H9 (cell line): ENCODE results near the gene SPOCD1. TPM values are rescaled to one million over a fixed set of nuclear protein-coding genes. Genes with fewer than 3 reads are reported as not detected.
A peak's percentile ranks its signal among the peaks of the same experiment; 100 is the strongest.

Experiments
- DNase-seq: peaks from one replicate; pipeline ENCODE4 v3.0.0-alpha.2; 2017
- H2AFZ ChIP-seq: one replicate; pipeline ENCODE4 v1.6.1; 2013; ENCODE audit warnings: mild to moderate bottlenecking, low read length, control low read depth, moderate library complexity
- H2AK5ac ChIP-seq: 2 replicates; pipeline ENCODE4 v1.6.1; 2013; ENCODE audit warnings: low read length, control low read depth, mixed read lengths; ENCODE audit not compliant: insufficient read length
- H2BK120ac ChIP-seq: one replicate; pipeline ENCODE4 v1.6.1; 2013; ENCODE audit warnings: low read depth, mild to moderate bottlenecking, low read length, control low read depth, inconsistent platforms; ENCODE audit not compliant: poor library complexity, severe bottlenecking
- H2BK12ac ChIP-seq: 2 replicates; pipeline ENCODE4 v1.6.1; 2013; ENCODE audit warnings: low read length, control low read depth, mixed read lengths, low read depth; ENCODE audit not compliant: insufficient read length
- H2BK15ac ChIP-seq: 2 replicates; pipeline ENCODE4 v1.6.1; 2013; ENCODE audit warnings: low read depth, low read length, control low read depth
- H2BK20ac ChIP-seq: one replicate; pipeline ENCODE4 v1.6.1; 2013; ENCODE audit warnings: low read depth, mild to moderate bottlenecking, low read length, control low read depth, inconsistent platforms; ENCODE audit not compliant: poor library complexity, severe bottlenecking
- H2BK5ac ChIP-seq: 2 replicates; pipeline ENCODE4 v1.6.1; 2013; ENCODE audit warnings: low read length, control low read depth, mixed read lengths; ENCODE audit not compliant: insufficient read length
- H3K14ac ChIP-seq: 2 replicates; pipeline ENCODE4 v1.6.1; 2013; ENCODE audit warnings: low read length, control low read depth; ENCODE audit not compliant: insufficient read depth
- H3K18ac ChIP-seq: 2 replicates; pipeline ENCODE4 v1.6.1; 2013; ENCODE audit warnings: low read depth, mild to moderate bottlenecking, mixed read lengths, low read length, control low read depth; ENCODE audit not compliant: insufficient read length
- H3K23ac ChIP-seq: 2 replicates; pipeline ENCODE4 v1.6.1; 2013; ENCODE audit warnings: low read length, control low read depth, mixed read lengths, low read depth; ENCODE audit not compliant: insufficient read length
- H3K23me2 ChIP-seq: 2 replicates; pipeline ENCODE4 v1.6.1; 2013; ENCODE audit warnings: low read depth, mild to moderate bottlenecking, mixed read lengths, low read length, control low read depth; ENCODE audit not compliant: insufficient read length, poor library complexity, severe bottlenecking
- H3K27ac ChIP-seq: 2 replicates; pipeline ENCODE4 v1.5.1; 2013; ENCODE audit warnings: low read length, control low read depth, mixed read lengths, low read depth; ENCODE audit not compliant: insufficient read length
- H3K27me3 ChIP-seq: 2 replicates; pipeline ENCODE4 v1.6.1; 2013; ENCODE audit warnings: low read length, control low read depth, inconsistent platforms; ENCODE audit not compliant: insufficient read depth
- H3K4ac ChIP-seq: 2 replicates; pipeline ENCODE4 v1.6.1; 2013; ENCODE audit warnings: low read depth, mild to moderate bottlenecking, control low read depth, inconsistent platforms, low read length, moderate library complexity
- H3K4me1 ChIP-seq: 2 replicates; pipeline ENCODE4 v1.6.1; 2013; ENCODE audit warnings: low read length, control low read depth, inconsistent platforms; ENCODE audit not compliant: insufficient read depth
- H3K4me2 ChIP-seq: 2 replicates; pipeline ENCODE4 v1.6.1; 2013; ENCODE audit warnings: low read length, control low read depth, mixed read lengths; ENCODE audit not compliant: insufficient read length, insufficient read depth
- H3K56ac ChIP-seq: 2 replicates; pipeline ENCODE4 v1.6.1; 2013; ENCODE audit warnings: low read depth, mild to moderate bottlenecking, mixed read lengths, low read length, control low read depth; ENCODE audit not compliant: insufficient read length
- H3K79me1 ChIP-seq: 2 replicates; pipeline ENCODE4 v1.6.1; 2013; ENCODE audit warnings: low read depth, mild to moderate bottlenecking, moderate library complexity, low read length, control low read depth, inconsistent platforms; ENCODE audit not compliant: insufficient read depth, poor library complexity, severe bottlenecking
- H3K79me2 ChIP-seq: 2 replicates; pipeline ENCODE4 v1.6.1; 2013; ENCODE audit warnings: low read length, control low read depth, inconsistent platforms; ENCODE audit not compliant: insufficient read depth
- H3K9ac ChIP-seq: 2 replicates; pipeline ENCODE4 v1.6.1; 2013; ENCODE audit warnings: low read length, control low read depth, mixed read lengths; ENCODE audit not compliant: insufficient read length; ENCODE audit errors: extremely low read depth
- H3K9me3 ChIP-seq: one replicate; pipeline ENCODE4 v1.6.1; 2013; ENCODE audit warnings: low read depth, low read length, inconsistent platforms; ENCODE audit not compliant: control insufficient read depth
- H3T11ph ChIP-seq: one replicate; pipeline ENCODE4 v1.6.1; 2013; ENCODE audit warnings: mild to moderate bottlenecking, low read length, control low read depth, inconsistent platforms
- H4K20me1 ChIP-seq: one replicate; pipeline ENCODE4 v1.6.1; 2013; ENCODE audit not compliant: control insufficient read depth, insufficient read length, insufficient read depth
- H4K5ac ChIP-seq: 2 replicates; pipeline ENCODE4 v1.6.1; 2013; ENCODE audit warnings: low read depth, mild to moderate bottlenecking, mixed read lengths, low read length, control low read depth; ENCODE audit not compliant: insufficient read length
- H4K8ac ChIP-seq: replicated peaks from 2 replicates; pipeline ENCODE4 v1.6.1; 2013; ENCODE audit warnings: low read length, control low read depth, mixed read lengths, low read depth; ENCODE audit not compliant: insufficient read length
- H4K91ac ChIP-seq: 2 replicates; pipeline ENCODE4 v1.6.1; 2013; ENCODE audit warnings: low read depth, mild to moderate bottlenecking, moderate library complexity, mixed read lengths, low read length, control low read depth; ENCODE audit not compliant: insufficient read length
- H3K27ac Mint-ChIP-seq, 3 experiments: 2 replicates in 2 of 3; 3 replicates in 1 of 3; pipeline ENCODE4 v1.8.0; 2020 to 2021; ENCODE audit warnings: mixed read lengths in 3 of 3, mild to moderate bottlenecking in 1 of 3, moderate library complexity in 1 of 3
- H3K27me3 Mint-ChIP-seq: 2 replicates; pipeline ENCODE4 v1.8.0; 2021; ENCODE audit warnings: low read depth, mild to moderate bottlenecking, moderate library complexity, mixed read lengths
- H3K36me3 Mint-ChIP-seq, 3 experiments: 2 replicates in 2 of 3; 3 replicates in 1 of 3; pipeline ENCODE4 v1.8.0; 2020 to 2021; ENCODE audit warnings: low read depth in 3 of 3, mixed read lengths in 3 of 3; ENCODE audit not compliant: insufficient read depth in 1 of 3
- H3K4me1 Mint-ChIP-seq, 2 experiments: 2 replicates each; pipeline ENCODE4 v1.8.0; 2020; ENCODE audit warnings: mixed read lengths in 2 of 2
- H3K4me3 Mint-ChIP-seq, 2 experiments: 2 replicates in 1 of 2; 3 replicates in 1 of 2; pipeline ENCODE4 v1.8.0; 2020 to 2021; ENCODE audit warnings: mild to moderate bottlenecking in 2 of 2, mixed read lengths in 2 of 2, moderate library complexity in 1 of 2
- H3K9me3 Mint-ChIP-seq, 2 experiments: 2 replicates in 1 of 2; 3 replicates in 1 of 2; pipeline ENCODE4 v1.8.0; 2020; ENCODE audit warnings: mild to moderate bottlenecking in 2 of 2, mixed read lengths in 2 of 2, moderate library complexity in 1 of 2
- WGBS: extraction: QIAGEN DNeasy Blood & Tissue Kit; methylation state at CpG from one replicate; pipeline ENCODE4 v1.1.7; 2013; ENCODE audit warnings: missing lambda C conversion rate, low lambda C conversion rate, mixed read lengths; ENCODE audit not compliant: insufficient read length; ENCODE audit errors: extremely low coverage; 5-methylcytosine and 5-hydroxymethylcytosine counted together
- total RNA-seq: library from RNA; stranded (reverse); gene quantifications from 2 replicates; pipeline ENCODE4 v1.2.1, GENCODE V29; 2021
- TF ChIP-seq, protein P1 (sequence below): fragments of 200-600 bp; sonication (generic); conservative IDR thresholded peaks from 3 replicates; pipeline ENCODE4 v1.8.0; 2021; ENCODE audit warnings: antibody characterized with exemption, mild to moderate bottlenecking

Gene SPOCD1
- total RNA-seq, 1 experiment from 2014 or later = 1.5 TPM

DNA sequence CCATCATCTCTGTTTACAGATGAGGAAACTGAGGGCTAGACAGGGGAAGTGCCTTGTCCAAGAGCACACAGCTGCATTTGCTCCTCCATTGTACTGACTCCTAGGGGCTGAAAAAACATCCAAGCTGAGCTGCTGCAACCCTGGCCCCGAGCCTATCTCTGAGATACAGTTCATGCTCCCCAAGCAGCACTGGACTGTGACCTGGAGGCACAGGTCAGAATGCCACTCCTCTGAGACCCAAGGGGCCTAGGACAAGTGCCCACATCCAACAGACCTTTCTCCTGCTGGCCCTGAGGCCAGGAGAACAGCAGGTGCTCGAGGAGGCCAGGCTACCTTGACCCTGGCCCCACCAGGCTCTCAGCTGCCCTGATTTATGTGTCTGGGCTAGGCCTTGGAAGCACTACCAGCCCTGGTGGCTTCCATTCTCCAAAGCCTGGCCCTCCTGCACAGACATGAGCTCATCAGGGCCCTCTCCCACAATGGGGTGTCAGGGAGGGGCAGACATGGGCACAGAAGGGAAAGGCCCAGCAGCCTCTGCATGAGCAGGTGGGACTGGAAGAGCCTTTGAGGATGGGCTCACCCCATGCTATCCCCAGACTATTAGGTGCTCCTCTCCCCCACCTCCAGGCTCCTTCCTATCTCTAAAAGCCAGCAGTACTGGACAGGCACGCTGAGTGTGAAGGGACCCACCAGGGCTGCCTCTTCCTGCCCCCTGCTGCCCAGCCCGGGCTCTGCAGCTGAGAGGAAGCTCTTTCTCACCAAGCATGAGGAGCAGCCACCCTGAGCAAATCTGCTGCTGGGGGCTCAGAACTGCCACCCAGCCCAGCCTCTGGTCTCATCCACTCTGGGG lies 70.5 kb downstream of the SPOCD1 start:
- Mint-ChIP-seq H3K9me3 (no peaks in the 10 kb centered on the region; a peak in 1 of 5 replicates), H3K27me3 (0 out of 2 replicates have a peak, but pooled peaks cover 2% of the 10 kb centered on the region), H3K4me1 (peaks cover 30 to 38% of the 10 kb centered on the region in 2 experiments), H3K36me3 (no peaks in the 10 kb centered on the region; a peak in 1 of 7 replicates), H3K4me3 (no peak overlapping the region), H3K27ac (0 out of 7 replicates have a peak overlapping the region, but pooled peaks of 1 of the 3 experiments have one; percentile 39)
- Histone ChIP-seq H3K4me2 (no peak overlapping the region), H3T11ph (no peak overlapping the region), H3K23me2 (no peaks in the 10 kb centered on the region), H3K23ac (no peak overlapping the region), H4K8ac (no peak overlapping the region), H3K4me1 (no peaks in the 10 kb centered on the region), H3K18ac (no peak overlapping the region), H2BK15ac (no peak overlapping the region), H2AFZ (no peak overlapping the region), H3K27me3 (no peaks in the 10 kb centered on the region), H2BK120ac (no peak overlapping the region), H2AK5ac (no peak overlapping the region), H3K9ac (no peak overlapping the region), H3K79me1 (no peaks in the 10 kb centered on the region), H3K79me2 (no peaks in the 10 kb centered on the region), H3K4ac (no peak overlapping the region), H3K14ac (no peak overlapping the region; the same call in 1 of the 2 replicates), H3K56ac (no peak overlapping the region), H3K9me3 (no peaks in the 10 kb centered on the region), H2BK20ac (no peak overlapping the region), H2BK12ac (no peak overlapping the region), H3K27ac (no peak overlapping the region), H4K5ac (no peak overlapping the region), H4K91ac (no peak overlapping the region), H2BK5ac (no peak overlapping the region), H4K20me1 (no peaks in the 10 kb centered on the region)
- DNase-seq = peak; percentile 83
- WGBS = no CpG with 5 or more reads among the region's 4 CpGs
- TF ChIP-seq, protein P1, sequence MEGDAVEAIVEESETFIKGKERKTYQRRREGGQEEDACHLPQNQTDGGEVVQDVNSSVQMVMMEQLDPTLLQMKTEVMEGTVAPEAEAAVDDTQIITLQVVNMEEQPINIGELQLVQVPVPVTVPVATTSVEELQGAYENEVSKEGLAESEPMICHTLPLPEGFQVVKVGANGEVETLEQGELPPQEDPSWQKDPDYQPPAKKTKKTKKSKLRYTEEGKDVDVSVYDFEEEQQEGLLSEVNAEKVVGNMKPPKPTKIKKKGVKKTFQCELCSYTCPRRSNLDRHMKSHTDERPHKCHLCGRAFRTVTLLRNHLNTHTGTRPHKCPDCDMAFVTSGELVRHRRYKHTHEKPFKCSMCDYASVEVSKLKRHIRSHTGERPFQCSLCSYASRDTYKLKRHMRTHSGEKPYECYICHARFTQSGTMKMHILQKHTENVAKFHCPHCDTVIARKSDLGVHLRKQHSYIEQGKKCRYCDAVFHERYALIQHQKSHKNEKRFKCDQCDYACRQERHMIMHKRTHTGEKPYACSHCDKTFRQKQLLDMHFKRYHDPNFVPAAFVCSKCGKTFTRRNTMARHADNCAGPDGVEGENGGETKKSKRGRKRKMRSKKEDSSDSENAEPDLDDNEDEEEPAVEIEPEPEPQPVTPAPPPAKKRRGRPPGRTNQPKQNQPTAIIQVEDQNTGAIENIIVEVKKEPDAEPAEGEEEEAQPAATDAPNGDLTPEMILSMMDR = peak; percentile 85
